HepG2 (cell line): Measurements from ENCODE around the gene CPNE4. TPM values are rescaled to one million over a fixed set of nuclear protein-coding genes. Genes with fewer than 3 reads are reported as not detected.
A peak's percentile ranks its signal among the peaks of the same experiment; 100 is the strongest.

Experiments used
- ATAC-seq: fragments of 200-7000 bp; cut with Tn5 transposase; 3 replicates; pipeline ENCODE4 v1.9.1; 2020; ENCODE audit warnings: mild to moderate bottlenecking, moderate library complexity
- BruUV-seq: library from RNA; stranded (reverse); fragments of 400-500 nt; replicated peaks from 2 replicates; lab custom pipeline; 2021; lab: Mats Ljungman, UMichigan
- CTCF ChIA-PET: fragments of 300-600 bp; formaldehyde crosslinking; extraction: SDS; loops from one replicate; lab custom pipeline; 2021; ENCODE audit warnings: low total read pairs, inconsistent platforms, low intra/inter-chr PET ratio; lab: Yijun Ruan, JAX
- POLR2A ChIA-PET: fragments of 350-600 bp; sonication (Branson Sonifier 250); formaldehyde crosslinking; loops from one replicate; lab custom pipeline; 2020; ENCODE audit warnings: antibody characterized with exemption, inconsistent platforms; lab: Yijun Ruan, JAX
- DNase-seq: peaks from one replicate; pipeline ENCODE4 v3.0.0-alpha.2; 2015; ENCODE audit warnings: low spot score
- FAIRE-seq: peaks from 3 replicates; lab custom pipeline; 2011; peaks lifted over from hg19 to GRCh38; lab: Jason Lieb, UNC
- H2AFZ ChIP-seq: one replicate; pipeline ENCODE4 v1.6.1; 2011; ENCODE audit warnings: low read length, inconsistent platforms
- H3K27ac ChIP-seq: fragments of 300-600 bp; 3 replicates; pipeline ENCODE4 v1.8.0; 2011; ENCODE audit warnings: mixed run types, mild to moderate bottlenecking, mixed read lengths, low read length, inconsistent platforms; ENCODE audit not compliant: insufficient read depth; ENCODE audit errors: extremely low read length
- H3K27me3 ChIP-seq, 2 experiments: fragments of 200-600 bp in 1 of 2; 2 replicates in 1 of 2; 3 replicates in 1 of 2; pipeline versions ENCODE4 v1.6.0 to v1.8.0; 2011; ENCODE audit warnings: low read length in 2 of 2, mild to moderate bottlenecking in 2 of 2, moderate library complexity in 2 of 2, inconsistent platforms in 1 of 2; ENCODE audit not compliant: insufficient read depth in 2 of 2, control insufficient read depth in 1 of 2
- H3K36me3 ChIP-seq, 2 experiments: fragments of 200-600 bp in 1 of 2; replicated peaks in 1 of 2; 2 replicates in 1 of 2; 3 replicates in 1 of 2; pipeline versions ENCODE4 v1.5.1 to v1.8.0; 2011; ENCODE audit warnings: low read length in 2 of 2, inconsistent platforms in 1 of 2; ENCODE audit not compliant: insufficient read depth in 2 of 2, control insufficient read depth in 1 of 2
- H3K4me1 ChIP-seq: 2 replicates; pipeline ENCODE4 v1.5.1; 2012; ENCODE audit warnings: low read length, inconsistent platforms; ENCODE audit not compliant: insufficient read depth
- H3K4me2 ChIP-seq: 2 replicates; pipeline ENCODE4 v1.6.0; 2011; ENCODE audit warnings: low read depth, low read length, inconsistent platforms
- H3K4me3 ChIP-seq, 3 experiments: fragments of 200-600 bp in 1 of 3; sonication (generic), shearing (Covaris generic) in 1 of 3; replicated peaks in 1 of 3; 2 replicates each; pipeline ENCODE4 v1.5.1; 2011 to 2016; ENCODE audit warnings: low read length in 3 of 3, inconsistent platforms in 2 of 3, low read depth in 2 of 3, mild to moderate bottlenecking in 2 of 3, control low read depth in 1 of 3, mixed read lengths in 1 of 3; ENCODE audit not compliant: insufficient read depth in 1 of 3
- H3K79me2 ChIP-seq: one replicate; pipeline ENCODE4 v1.6.1; 2011; ENCODE audit warnings: low read length, inconsistent platforms; ENCODE audit not compliant: insufficient read depth
- H3K9ac ChIP-seq: 2 replicates; pipeline ENCODE4 v1.6.0; 2011; ENCODE audit warnings: mild to moderate bottlenecking, low read depth, low read length, inconsistent platforms; ENCODE audit not compliant: insufficient read depth
- H3K9me3 ChIP-seq: 2 replicates; pipeline ENCODE4 v1.5.1; 2012; ENCODE audit warnings: mild to moderate bottlenecking, low read length
- H4K20me1 ChIP-seq: 2 replicates; pipeline ENCODE4 v1.6.0; 2011; ENCODE audit warnings: inconsistent platforms, mild to moderate bottlenecking, low read length, moderate library complexity; ENCODE audit not compliant: insufficient read depth
- ADNP ChIP-seq: sonication (generic); formaldehyde crosslinking; IDR thresholded peaks from 2 replicates; pipeline ENCODE4 v1.4.0; 2020; ENCODE audit warnings: missing genetic modification reagents
- GABPB1 ChIP-seq: IDR thresholded peaks from 2 replicates; pipeline ENCODE4 v1.6.1; 2016; ENCODE audit warnings: mild to moderate bottlenecking, missing genetic modification reagents, moderate library complexity, missing compliant biosample characterization
- HNF1B ChIP-seq: sonication (generic); formaldehyde crosslinking; IDR thresholded peaks from 2 replicates; pipeline ENCODE4 v1.5.1; 2020; ENCODE audit warnings: mild to moderate bottlenecking, moderate library complexity, missing genetic modification reagents
- IRF1 ChIP-seq: sonication (generic); formaldehyde crosslinking; IDR thresholded peaks from 2 replicates; pipeline ENCODE4 v1.4.0; 2020; ENCODE audit warnings: low read depth, mild to moderate bottlenecking, missing genetic modification reagents
- ISL2 ChIP-seq: sonication (generic); formaldehyde crosslinking; IDR thresholded peaks from 2 replicates; pipeline ENCODE4 v1.5.0; 2020; ENCODE audit warnings: missing genetic modification reagents
- KDM4B ChIP-seq: sonication (generic); formaldehyde crosslinking; IDR thresholded peaks from 2 replicates; pipeline ENCODE4 v1.4.0; 2020; ENCODE audit warnings: missing genetic modification reagents
- NFE2L2 ChIP-seq: fragments of 150-350 bp; IDR thresholded peaks from 2 replicates; pipeline ENCODE4 v1.6.1; 2014; ENCODE audit warnings: low read length
- NONO ChIP-seq, 2 experiments: fragments of 450-650 bp in 1 of 2; sonication (generic) in 1 of 2; formaldehyde crosslinking in 1 of 2; IDR thresholded peaks in 1 of 2; conservative IDR thresholded peaks in 1 of 2; 2 replicates each; pipeline versions ENCODE4 v1.6.1 to v1.8.0; 2017 to 2022; ENCODE audit warnings: mild to moderate bottlenecking in 1 of 2, missing genetic modification reagents in 1 of 2, moderate library complexity in 1 of 2
- PCBP2 ChIP-seq: fragments of 200-400 bp; formaldehyde crosslinking; optimal IDR thresholded peaks from 2 replicates; pipeline ENCODE3; 2018; ENCODE audit warnings: low read length, low read depth; ENCODE audit not compliant: poor library complexity, severe bottlenecking
- RAD51 ChIP-seq: fragments of 450-650 bp; IDR thresholded peaks from 2 replicates; pipeline ENCODE4 v1.6.1; 2016; ENCODE audit warnings: borderline replicate concordance
- RFX3 ChIP-seq: IDR thresholded peaks from 2 replicates; pipeline ENCODE4 v1.6.1; 2016; ENCODE audit warnings: missing biosample characterization, missing genetic modification reagents
- SKI ChIP-seq: fragments of 450-650 bp; IDR thresholded peaks from one replicate; pipeline ENCODE4 v1.6.1; 2018; ENCODE audit warnings: mild to moderate bottlenecking; ENCODE audit not compliant: partially characterized antibody
- ZFP1 ChIP-seq: IDR thresholded peaks from 2 replicates; pipeline ENCODE4 v1.6.1; 2016
- ZFX ChIP-seq: sonication (generic); formaldehyde crosslinking; IDR thresholded peaks from 2 replicates; pipeline ENCODE4 v1.4.0; 2020; ENCODE audit warnings: mild to moderate bottlenecking, low read depth, missing genetic modification reagents, moderate library complexity
- ZNF138 ChIP-seq: sonication (generic); formaldehyde crosslinking; IDR thresholded peaks from 2 replicates; pipeline ENCODE4 v1.5.0; 2020; ENCODE audit warnings: mild to moderate bottlenecking, low read depth, missing genetic modification reagents
- WGBS: methylation state at CpG from one replicate; pipeline ENCODE4 v1.1.6; 2017; ENCODE audit warnings: low lambda C conversion rate; 5-methylcytosine and 5-hydroxymethylcytosine counted together
- in situ Hi-C: cut with HindIII; loops from 2 replicates; pipeline ENCODE4 v1.10.0; 2017; ENCODE audit warnings: low pct_unique_long_range_greater_than_20kb; ENCODE audit not compliant: extremely low pct_ligation_motif_present
- intact Hi-C: fragments of 100-400 bp; cut with micrococcal nuclease; formaldehyde crosslinking; loops from one replicate; pipeline ENCODE4 v1.10.0; 2022; ENCODE audit not compliant: unreplicated experiment
- polyA plus RNA-seq, 8 experiments: library from polyadenylated mRNA; depleted of rRNA in 3 of 8; stranded (reverse) in 7 of 8; unstranded in 1 of 8; fragments of >200 nt; fragmentation: Illumina TruSeq in 4 of 8; extraction: Trizol in 4 of 8; gene quantifications; 2 replicates each; pipeline versions ENCODE4 v1.2.1 to v1.2.3, GENCODE V29; 2011 to 2016; ENCODE audit warnings: low read depth in 4 of 8, missing spikeins in 1 of 8, mixed read lengths in 1 of 8; ENCODE audit not compliant: insufficient read depth in 1 of 8
- total RNA-seq, 5 experiments: library from RNA; depleted of rRNA; stranded (reverse); fragments of >200 nt; fragmentation: Illumina TruSeq; extraction: Trizol; gene quantifications; 2 replicates each; pipeline ENCODE4 v1.2.3, GENCODE V29; 2016; ENCODE audit warnings: low read depth in 1 of 5

CPNE4 gene
- total and polyA plus RNA-seq, 2 of the 13 experiments (the other 11 are each of a cell fraction or from before 2014, with no cell fraction given) = not detected

GRCh38 chr3:132055872-132056271, 21.1 kb upstream of the CPNE4 start:
- H3K36me3 ChIP-seq = no peaks in the 10 kb centered on the region
- WGBS = 0% methylated on average over 1 of the region's 1 CpG
- no peak for ATAC-seq
- H4K20me1 ChIP-seq = no peaks in the 10 kb centered on the region
- H3K4me2 ChIP-seq = no peak overlapping the region
- no peak overlapping the region for H3K4me3 ChIP-seq
- in situ Hi-C loops (no loop called here), intact Hi-C loops (no loop called here)
- no peak overlapping the region for H3K27ac ChIP-seq
- H3K79me2 ChIP-seq = no peaks in the 10 kb centered on the region
- no peak overlapping the region for H3K9ac ChIP-seq
- TF ChIP-seq NONO (IDR thresholded peaks at IDR 0.05) = no peak
- no peak for TF ChIP-seq NONO (CRISPR knock-in tag; conservative IDR thresholded peaks at IDR 0.05)
- TF ChIP-seq NFE2L2 = peak; percentile 52; the same call in 1 of the 2 replicates
- no peaks in the 10 kb centered on the region for H3K9me3 ChIP-seq
- BruUV-seq = no TSS peak
- H3K27me3 ChIP-seq = no peaks in the 10 kb centered on the region
- no peak for FAIRE-seq
- H3K4me1 ChIP-seq = no peaks in the 10 kb centered on the region
- ChIA-PET POLR2A (no interaction called here), CTCF (no interaction called here)
- H2AFZ ChIP-seq = no peak overlapping the region
- DNase-seq = no peak

DNA sequence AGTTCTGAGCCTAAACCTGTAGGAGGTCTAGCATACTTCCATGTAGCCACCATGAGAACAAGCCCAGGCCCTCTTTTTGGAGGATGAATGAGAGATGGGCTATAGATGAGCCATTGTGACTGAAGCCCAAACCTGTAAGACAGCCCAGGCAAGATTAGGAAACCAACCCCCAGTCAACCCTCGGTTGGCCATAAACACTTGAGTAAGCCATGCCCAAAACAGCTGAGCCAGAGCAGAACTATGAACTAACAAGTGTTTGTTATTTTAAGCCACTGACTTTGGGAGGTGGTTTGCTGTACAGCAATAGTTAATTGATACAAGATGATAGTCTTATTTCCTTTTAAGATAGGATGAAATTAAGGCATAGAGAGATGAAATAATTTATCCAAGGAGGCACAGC, 12.4 kb upstream of the CPNE4 start:
- no peaks in the 10 kb centered on the region for H4K20me1 ChIP-seq
- in situ Hi-C loops = loop anchor here (10.0 kb wide), 1 partner anchor 128 kb away; no protein-coding TSS in a partner anchor

More for the DNA sequence above, 12.4 kb upstream of the CPNE4 start:
- no peak overlapping the region for H3K4me3 ChIP-seq
- ChIA-PET CTCF (no interaction called here), POLR2A (no interaction called here)
- no peak overlapping the region for H2AFZ ChIP-seq
- no peak overlapping the region for H3K27ac ChIP-seq
- intact Hi-C loops = no loop called here
- no peak for FAIRE-seq
- H3K4me1 ChIP-seq = no peaks in the 10 kb centered on the region
- no peak overlapping the region for H3K4me2 ChIP-seq
- TF ChIP-seq IRF1 (CRISPR knock-in tag) = no peak
- TF ChIP-seq RAD51 = no peak
- TF ChIP-seq ZFX (CRISPR knock-in tag) = no peak
- TF ChIP-seq KDM4B (CRISPR knock-in tag) = no peak
- no peak for TF ChIP-seq RFX3
- no peak for TF ChIP-seq ISL2 (CRISPR knock-in tag)
- no peak for TF ChIP-seq SKI
- no peak for TF ChIP-seq ADNP (CRISPR knock-in tag)
- no peak for TF ChIP-seq PCBP2
- TF ChIP-seq GABPB1 (CRISPR knock-in tag) = no peak
- no peak for TF ChIP-seq ZNF138
- no peak for TF ChIP-seq HNF1B (CRISPR knock-in tag)
- no peak for TF ChIP-seq ZFP1 (CRISPR knock-in tag)
- DNase-seq = no peak
- no peaks in the 10 kb centered on the region for H3K36me3 ChIP-seq
- H3K9ac ChIP-seq = no peak overlapping the region
- no peaks in the 10 kb centered on the region for H3K9me3 ChIP-seq
- no peaks in the 10 kb centered on the region for H3K27me3 ChIP-seq
- no TSS peak for BruUV-seq
- 0% methylated on average over 1 of the region's 1 CpG for WGBS
- H3K79me2 ChIP-seq = no peaks in the 10 kb centered on the region
- ATAC-seq = no peak
